GM23338 (cell line): ENCODE data around the gene GNA15. TPM values are rescaled to one million over a fixed set of nuclear protein-coding genes. Genes with fewer than 3 reads are reported as not detected.

Experiments used
- ATAC-seq: fragments of 200-7000 bp; cut with Tn5 transposase; 3 replicates; pipeline ENCODE4 v1.9.1; 2020
- DNase-seq: peaks from one replicate; pipeline ENCODE4 v3.0.0-alpha.2; 2015; ENCODE audit warnings: low spot score
- H2AFZ ChIP-seq: fragments of 200-600 bp; sonication (generic); 2 replicates; pipeline ENCODE4 v1.8.0; 2016; ENCODE audit warnings: antibody characterized with exemption, mild to moderate bottlenecking, moderate library complexity
- H3F3A ChIP-seq: fragments of 200-600 bp; sonication (generic); replicated peaks from 2 replicates; pipeline ENCODE4 v1.8.0; 2017; ENCODE audit warnings: antibody characterized with exemption, mixed run types, low read depth
- H3K27ac ChIP-seq: fragments of 200-600 bp; sonication (generic); 2 replicates; pipeline ENCODE4 v1.6.1; 2016; ENCODE audit warnings: low read depth
- H3K27me3 ChIP-seq: fragments of 200-600 bp; sonication (generic); 2 replicates; pipeline ENCODE4 v1.8.0; 2016; ENCODE audit warnings: mild to moderate bottlenecking, mixed run types, moderate library complexity; ENCODE audit not compliant: insufficient read depth
- H3K36me3 ChIP-seq: fragments of 200-600 bp; sonication (generic); 2 replicates; pipeline ENCODE4 v1.8.0; 2016; ENCODE audit warnings: mild to moderate bottlenecking; ENCODE audit not compliant: insufficient read depth
- H3K4me1 ChIP-seq: fragments of 200-600 bp; sonication (generic); 2 replicates; pipeline ENCODE4 v1.8.0; 2016; ENCODE audit warnings: mild to moderate bottlenecking, moderate library complexity; ENCODE audit not compliant: insufficient read depth
- H3K4me2 ChIP-seq: fragments of 200-600 bp; sonication (generic); 2 replicates; pipeline ENCODE4 v1.7.1; 2017; ENCODE audit warnings: mixed run types
- H3K4me3 ChIP-seq: fragments of 200-600 bp; sonication (generic); 2 replicates; pipeline ENCODE4 v1.6.1; 2016; ENCODE audit warnings: mixed run types
- H3K79me2 ChIP-seq: fragments of 200-600 bp; sonication (generic); replicated peaks from 2 replicates; pipeline ENCODE4 v1.8.0; 2017; ENCODE audit warnings: mild to moderate bottlenecking; ENCODE audit not compliant: insufficient read depth
- H3K9me2 ChIP-seq: fragments of 200-600 bp; sonication (generic); 2 replicates; pipeline ENCODE4 v1.8.0; 2017; ENCODE audit not compliant: insufficient read depth
- H4K20me1 ChIP-seq: fragments of 200-600 bp; sonication (generic); replicated peaks from 2 replicates; pipeline ENCODE4 v1.8.0; 2017; ENCODE audit warnings: mild to moderate bottlenecking; ENCODE audit not compliant: insufficient read depth
- H3K27ac Mint-ChIP-seq: 2 replicates; pipeline ENCODE4 v1.8.0; 2020; ENCODE audit warnings: inconsistent platforms, mild to moderate bottlenecking, moderate library complexity, mixed read lengths
- H3K27me3 Mint-ChIP-seq: 3 replicates; pipeline ENCODE4 v1.8.0; 2022; ENCODE audit warnings: low read depth, mild to moderate bottlenecking, moderate library complexity, mixed read lengths, inconsistent platforms; ENCODE audit not compliant: insufficient read depth, poor library complexity
- H3K36me3 Mint-ChIP-seq: 3 replicates; pipeline ENCODE4 v1.8.0; 2021; ENCODE audit warnings: low read depth, mild to moderate bottlenecking, inconsistent platforms, moderate library complexity, mixed read lengths
- H3K4me1 Mint-ChIP-seq: 3 replicates; pipeline ENCODE4 v1.8.0; 2020; ENCODE audit warnings: mild to moderate bottlenecking, inconsistent platforms, mixed read lengths
- H3K4me3 Mint-ChIP-seq: 3 replicates; pipeline ENCODE4 v1.8.0; 2021; ENCODE audit warnings: moderate library complexity, mild to moderate bottlenecking, inconsistent platforms, mixed read lengths
- H3K9me3 Mint-ChIP-seq: 3 replicates; pipeline ENCODE4 v1.8.0; 2020; ENCODE audit warnings: moderate library complexity, mild to moderate bottlenecking, inconsistent platforms, mixed read lengths
- ETS1 ChIP-seq: IDR thresholded peaks from 2 replicates; pipeline ENCODE4 v1.6.1; 2016; ENCODE audit warnings: antibody characterized with exemption
- EZH2phosphoT487 ChIP-seq: fragments of 200-600 bp; sonication (generic); IDR thresholded peaks from one replicate; pipeline ENCODE4 v1.8.1; 2018; ENCODE audit warnings: antibody characterized with exemption; ENCODE audit not compliant: unreplicated experiment
- POLR2AphosphoS5 ChIP-seq: IDR thresholded peaks from 2 replicates; pipeline ENCODE4 v1.6.1; 2016; ENCODE audit warnings: antibody characterized with exemption, low read depth
- ZNF114 ChIP-seq: fragments of 250-450 bp; sonication (Bioruptor Pico); IDR thresholded peaks from 2 replicates; pipeline ENCODE4 v1.5.0; 2020; ENCODE audit warnings: mild to moderate bottlenecking, moderate library complexity
- ZNF331 ChIP-seq: fragments of 250-450 bp; sonication (Bioruptor Pico); IDR thresholded peaks from 2 replicates; pipeline ENCODE4 v1.5.0; 2020; ENCODE audit warnings: low read depth, mild to moderate bottlenecking, moderate library complexity
- ZNF462 ChIP-seq: fragments of 250-450 bp; sonication (Bioruptor Pico); IDR thresholded peaks from 2 replicates; pipeline ENCODE4 v1.5.0; 2020; ENCODE audit warnings: mild to moderate bottlenecking, moderate library complexity
- polyA plus RNA-seq: library from polyadenylated mRNA; unstranded; fragments of >200 nt; fragmentation: Nextera tagmentation; extraction: Ambion mirVana; gene quantifications from 2 replicates; pipeline ENCODE4 v1.2.1, GENCODE V29; 2016
- total RNA-seq: library from RNA; depleted of rRNA; stranded (reverse); fragments of >200 nt; shearing (Covaris generic); gene quantifications from 2 replicates; pipeline ENCODE4 v1.2.3, GENCODE V29; 2014

Gene GNA15
- total and polyA plus RNA-seq, 2 experiments from 2014 or later, result 0.14 to 0.31 TPM

- TF ChIP-seq ZNF462 (CRISPR knock-in tag) (no peak), ZNF331 (CRISPR knock-in tag) (no peak), EZH2phosphoT487 (no peak), POLR2AphosphoS5 (no peak)
Observed at GRCh38 chr19:3118232-3119070, 17.4 kb upstream of the GNA15 start (continued).

- Mint-ChIP-seq H3K4me3 (no peak overlapping the region), H3K4me1 (no peaks in the 10 kb centered on the region; the same call in 2 of the 3 replicates), H3K27ac (no peak overlapping the region), H3K9me3 (no peaks in the 10 kb centered on the region), H3K36me3 (no peaks in the 10 kb centered on the region), H3K27me3 (peaks cover 12% of the 10 kb centered on the region)
- no peaks in the 10 kb centered on the region for H3K9me2 ChIP-seq
- ATAC-seq (no peak), DNase-seq (no peak)
- H3K27me3 ChIP-seq, result no peaks in the 10 kb centered on the region
- no peaks in the 10 kb centered on the region for H3K79me2 ChIP-seq
- H3K36me3 ChIP-seq, result no peaks in the 10 kb centered on the region
- no peak for TF ChIP-seq ZNF114 (CRISPR knock-in tag)
- TF ChIP-seq ETS1, result no peak
- no peak overlapping the region for H2AFZ ChIP-seq
- H3K4me3 ChIP-seq, result no peak overlapping the region
- no peaks in the 10 kb centered on the region for H4K20me1 ChIP-seq
- H3K27ac ChIP-seq, result no peak overlapping the region
- no peak overlapping the region for H3K4me2 ChIP-seq
- H3F3A ChIP-seq, result no peaks in the 10 kb centered on the region
- H3K4me1 ChIP-seq, result no peaks in the 10 kb centered on the region
Observed at GRCh38 chr19:3119071-3119595, 16.7 kb upstream of the GNA15 start.
